RWPE2 (cell line): ENCODE data around the gene PLD2.

Experiments used
- ATAC-seq: fragments of 200-7000 bp; cut with Tn5 transposase; 3 replicates; pipeline ENCODE4 v1.9.1; 2021; ENCODE audit warnings: low read depth
- DNase-seq: peaks from one replicate; pipeline ENCODE4 v3.0.0-alpha.2; 2020; ENCODE audit warnings: low spot score
- H3K27ac ChIP-seq: fragments of 450-650 bp; 2 replicates; pipeline ENCODE4 v1.5.1; 2017; ENCODE audit warnings: mild to moderate bottlenecking; ENCODE audit not compliant: poor library complexity, severe bottlenecking
- H3K27me3 ChIP-seq: fragments of 250-450 bp; sonication (Bioruptor Pico); 2 replicates; pipeline ENCODE4 v1.5.1; 2021; ENCODE audit warnings: mild to moderate bottlenecking, moderate library complexity; ENCODE audit not compliant: insufficient read depth, poor library complexity, severe bottlenecking
- H3K36me3 ChIP-seq: fragments of 250-450 bp; sonication (Bioruptor Pico); 2 replicates; pipeline ENCODE4 v1.5.1; 2020; ENCODE audit warnings: low read depth, mild to moderate bottlenecking, moderate library complexity
- H3K4me1 ChIP-seq: fragments of 250-450 bp; sonication (Bioruptor Pico); 2 replicates; pipeline ENCODE4 v1.5.1; 2021; ENCODE audit warnings: mild to moderate bottlenecking, moderate library complexity; ENCODE audit not compliant: insufficient read depth, poor library complexity, severe bottlenecking
- H3K4me3 ChIP-seq: fragments of 250-450 bp; sonication (Bioruptor Pico); 2 replicates; pipeline ENCODE4 v1.5.1; 2021; ENCODE audit warnings: mild to moderate bottlenecking, moderate library complexity; ENCODE audit not compliant: severe bottlenecking
- H3K9me3 ChIP-seq: fragments of 250-450 bp; sonication (Bioruptor Pico); 2 replicates; pipeline ENCODE4 v1.5.1; 2021; ENCODE audit warnings: mild to moderate bottlenecking, moderate library complexity; ENCODE audit not compliant: severe bottlenecking
- CTCF ChIP-seq: fragments of 450-650 bp; IDR thresholded peaks from one replicate; pipeline ENCODE4 v1.5.1; 2017; ENCODE audit warnings: mild to moderate bottlenecking, moderate library complexity; ENCODE audit not compliant: poor library complexity, severe bottlenecking

The PLD2 gene

GRCh38 chr17:4788159-4788806 lies 18.7 kb upstream of the PLD2 start:
- Histone ChIP-seq H3K27me3 (no peaks in the 10 kb centered on the region), H3K9me3 (no peaks in the 10 kb centered on the region), H3K4me1 (peaks cover 7% of the 10 kb centered on the region), H3K27ac (peak overlapping the region; percentile 82), H3K4me3 (peak overlapping the region; percentile 44), H3K36me3 (no peaks in the 10 kb centered on the region)
- DNase-seq, result no peak
- no peak for TF ChIP-seq CTCF
- ATAC-seq, result no peak

GRCh38 chr17:4788807-4789700 lies 17.9 kb upstream of the PLD2 start, which contains the start of gene GLTPD2:
Gene GLTPD2 (plus strand): TSS chr17:4788964. CDS start chr17:4789012, 48 bp downstream.
- Histone ChIP-seq H3K27me3 (no peaks in the 10 kb centered on the region), H3K36me3 (no peaks in the 10 kb centered on the region), H3K4me3 (peak within 1 kb of the TSS; percentile 44), H3K9me3 (no peaks in the 10 kb centered on the region), H3K27ac (peak within 1 kb of the TSS; percentile 82), H3K4me1 (peaks cover 7% of the 10 kb centered on the region)
- no peak for TF ChIP-seq CTCF
- ATAC-seq (peak; percentile 8; the same call in 2 of the 3 replicates), DNase-seq (no peak)

GRCh38 chr17:4789701-4789950 lies 17.3 kb upstream of the PLD2 start:
- Histone ChIP-seq H3K4me3 (peak overlapping the region; percentile 44), H3K9me3 (no peaks in the 10 kb centered on the region), H3K4me1 (peaks cover 7% of the 10 kb centered on the region), H3K27me3 (no peaks in the 10 kb centered on the region), H3K36me3 (no peaks in the 10 kb centered on the region), H3K27ac (peak overlapping the region; percentile 82)
- TF ChIP-seq CTCF, result no peak
- DNase-seq, result peak; percentile 75
- no peak; the same call in 2 of the 3 replicates for ATAC-seq

- H3K27ac ChIP-seq, result peak overlapping the region; percentile 82
- DNase-seq (peak; percentile 88), ATAC-seq (peak; percentile 82)
- no peaks in the 10 kb centered on the region for H3K27me3 ChIP-seq
- peak; percentile 88 for TF ChIP-seq CTCF
- peaks cover 7% of the 10 kb centered on the region for H3K4me1 ChIP-seq
- peak overlapping the region; percentile 44 for H3K4me3 ChIP-seq
- no peaks in the 10 kb centered on the region for H3K36me3 ChIP-seq
- H3K9me3 ChIP-seq, result no peaks in the 10 kb centered on the region
Observed at GRCh38 chr17:4789951-4790704, 16.8 kb upstream of the PLD2 start.
